Measurements from ENCODE around the gene PLK3.
A peak's percentile ranks its signal among the peaks of the same experiment; 100 is the strongest.

The PLK3 gene

GRCh38 chr1:44785501-44786137 lies 14.6 kb upstream of the PLK3 start:
- Histone ChIP-seq H2AFZ (ENCODE audit: low read length) (no peak overlapping the region), H4K20me1 (ENCODE audit: insufficient read depth, low read length) (no peaks in the 10 kb centered on the region), H3K9me2 (ENCODE audit: low read depth, low read length) (no peaks in the 10 kb centered on the region), H3K4me2 (ENCODE audit: low read length) (peak overlapping the region; percentile 74), H3K9me3 (ENCODE audit: low read length) (no peaks in the 10 kb centered on the region), H3K4me3 (ENCODE audit: low read depth, low read length, poor library complexity, severe bottlenecking) (peak overlapping the region; percentile 53), H3K9ac (ENCODE audit: low read length) (peak overlapping the region; percentile 69), H3K79me2 (ENCODE audit: insufficient read depth, low read length) (no peaks in the 10 kb centered on the region), H3K36me3 (ENCODE audit: insufficient read depth, low read length) (peaks cover 15% of the 10 kb centered on the region), H3K4me1 (ENCODE audit: insufficient read depth, low read length, severe bottlenecking) (peaks cover 37% of the 10 kb centered on the region), H3K27ac (ENCODE audit: low read depth, low read length, poor library complexity, severe bottlenecking) (no peak overlapping the region), H3F3A (ENCODE audit: insufficient read depth, low read length) (peaks cover 4% of the 10 kb centered on the region; the same call in 1 of the 2 replicates), H3K27me3 (ENCODE audit: insufficient read depth, low read length) (no peaks in the 10 kb centered on the region)
- TF ChIP-seq, protein P1, sequence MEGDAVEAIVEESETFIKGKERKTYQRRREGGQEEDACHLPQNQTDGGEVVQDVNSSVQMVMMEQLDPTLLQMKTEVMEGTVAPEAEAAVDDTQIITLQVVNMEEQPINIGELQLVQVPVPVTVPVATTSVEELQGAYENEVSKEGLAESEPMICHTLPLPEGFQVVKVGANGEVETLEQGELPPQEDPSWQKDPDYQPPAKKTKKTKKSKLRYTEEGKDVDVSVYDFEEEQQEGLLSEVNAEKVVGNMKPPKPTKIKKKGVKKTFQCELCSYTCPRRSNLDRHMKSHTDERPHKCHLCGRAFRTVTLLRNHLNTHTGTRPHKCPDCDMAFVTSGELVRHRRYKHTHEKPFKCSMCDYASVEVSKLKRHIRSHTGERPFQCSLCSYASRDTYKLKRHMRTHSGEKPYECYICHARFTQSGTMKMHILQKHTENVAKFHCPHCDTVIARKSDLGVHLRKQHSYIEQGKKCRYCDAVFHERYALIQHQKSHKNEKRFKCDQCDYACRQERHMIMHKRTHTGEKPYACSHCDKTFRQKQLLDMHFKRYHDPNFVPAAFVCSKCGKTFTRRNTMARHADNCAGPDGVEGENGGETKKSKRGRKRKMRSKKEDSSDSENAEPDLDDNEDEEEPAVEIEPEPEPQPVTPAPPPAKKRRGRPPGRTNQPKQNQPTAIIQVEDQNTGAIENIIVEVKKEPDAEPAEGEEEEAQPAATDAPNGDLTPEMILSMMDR (IDR thresholded peaks at IDR 0.05; ENCODE audit: low read length), result no peak
- no peak for TF ChIP-seq EZH2 (IDR thresholded peaks at IDR 0.05; ENCODE audit: borderline replicate concordance, low read length)

DNA sequence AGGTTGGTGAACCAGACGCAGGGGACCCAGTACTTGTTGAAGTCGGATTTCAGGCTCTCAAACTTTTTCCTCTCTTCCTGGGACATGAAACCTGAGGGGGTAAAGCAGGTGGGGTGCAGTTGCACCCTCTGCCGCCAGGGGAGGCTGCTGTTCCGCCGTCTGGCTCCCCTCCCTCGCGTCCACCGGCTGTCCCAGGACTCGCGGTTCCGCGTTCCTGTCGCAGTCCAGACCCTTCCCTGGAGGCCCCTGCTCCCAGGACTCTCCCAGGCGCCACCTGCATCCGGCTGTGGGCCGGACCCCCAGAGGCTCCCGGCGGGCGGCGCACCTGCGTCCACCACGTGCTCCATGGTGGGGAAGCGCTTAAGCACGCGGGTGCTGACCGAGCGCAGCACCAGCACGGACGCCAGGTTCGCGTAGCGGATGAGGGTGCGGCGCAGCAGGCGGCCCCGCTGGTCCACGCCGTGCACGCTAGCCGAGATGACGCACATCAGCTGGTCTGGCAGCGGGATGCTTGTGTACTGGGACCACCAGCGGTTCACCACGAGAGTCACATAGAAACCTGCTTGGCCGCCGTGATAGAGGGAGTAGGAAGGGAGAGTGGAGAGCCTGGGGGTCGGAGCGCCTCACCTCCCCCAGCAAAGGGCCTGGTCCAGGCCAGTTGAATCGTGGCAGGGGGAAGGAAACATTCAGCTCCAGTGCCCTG lies 13.9 kb upstream of the PLK3 start:
- Histone ChIP-seq H3K4me1 (ENCODE audit: insufficient read depth, low read length, severe bottlenecking) (peaks cover 37% of the 10 kb centered on the region), H3K27ac (ENCODE audit: low read depth, low read length, poor library complexity, severe bottlenecking) (no peak overlapping the region), H3K9ac (ENCODE audit: low read length) (peak overlapping the region; percentile 69), H3K9me2 (ENCODE audit: low read depth, low read length) (no peaks in the 10 kb centered on the region), H3K79me2 (ENCODE audit: insufficient read depth, low read length) (no peaks in the 10 kb centered on the region), H3F3A (ENCODE audit: insufficient read depth, low read length) (peaks cover 4% of the 10 kb centered on the region; the same call in 1 of the 2 replicates), H4K20me1 (ENCODE audit: insufficient read depth, low read length) (no peaks in the 10 kb centered on the region), H2AFZ (ENCODE audit: low read length) (peak overlapping the region; percentile 19; the same call in 1 of the 2 replicates), H3K27me3 (ENCODE audit: insufficient read depth, low read length) (no peaks in the 10 kb centered on the region), H3K36me3 (ENCODE audit: insufficient read depth, low read length) (peaks cover 8% of the 10 kb centered on the region), H3K4me3 (ENCODE audit: low read depth, low read length, poor library complexity, severe bottlenecking) (peak overlapping the region; percentile 53), H3K9me3 (ENCODE audit: low read length) (no peaks in the 10 kb centered on the region), H3K4me2 (ENCODE audit: low read length) (peak overlapping the region; percentile 74)
- TF ChIP-seq, protein P1 (IDR thresholded peaks at IDR 0.05; ENCODE audit: low read length), result peak; percentile 97
- TF ChIP-seq EZH2 (IDR thresholded peaks at IDR 0.05; ENCODE audit: borderline replicate concordance, low read length), result no peak

DNA sequence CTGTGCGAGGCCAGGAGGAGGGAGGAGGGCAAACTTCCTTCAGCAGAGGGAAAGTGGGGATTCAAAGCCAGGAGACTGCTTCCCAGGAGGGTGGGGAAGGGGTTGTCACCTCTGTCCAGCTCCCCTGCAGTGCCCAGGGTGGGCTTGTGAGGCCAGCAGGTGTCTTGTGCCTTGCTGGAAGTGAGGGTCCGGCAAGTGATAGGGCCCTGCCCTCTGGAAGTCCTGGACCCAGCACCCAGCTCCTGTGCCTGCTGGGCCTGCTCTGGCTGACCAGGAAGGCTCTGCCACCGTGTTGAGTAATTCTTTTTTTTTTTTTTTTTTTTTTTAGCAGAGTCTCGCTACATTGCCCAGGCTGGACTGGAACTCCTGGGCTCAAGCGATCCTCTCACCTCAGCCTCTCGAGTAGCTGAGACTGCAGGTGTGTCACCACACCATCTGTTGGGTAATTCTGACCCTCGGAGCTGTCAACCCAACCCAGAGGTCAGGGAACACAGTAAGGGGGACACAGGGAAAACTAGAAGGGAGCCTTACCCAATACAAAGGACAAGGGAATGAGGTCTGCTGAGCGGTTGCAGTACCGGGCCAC lies 13.2 kb upstream of the PLK3 start:
- H3K4me1 ChIP-seq (ENCODE audit: insufficient read depth, low read length, severe bottlenecking), result peaks cover 37% of the 10 kb centered on the region
- H3K9ac ChIP-seq (ENCODE audit: low read length), result peak overlapping the region; percentile 69; the same call in 1 of the 2 replicates
- H3K27ac ChIP-seq (ENCODE audit: low read depth, low read length, poor library complexity, severe bottlenecking), result no peak overlapping the region
- no peaks in the 10 kb centered on the region for H3K79me2 ChIP-seq (ENCODE audit: insufficient read depth, low read length)
- peak overlapping the region; percentile 53 for H3K4me3 ChIP-seq (ENCODE audit: low read depth, low read length, poor library complexity, severe bottlenecking)
- H3K9me3 ChIP-seq (ENCODE audit: low read length), result no peaks in the 10 kb centered on the region
- peak overlapping the region; percentile 74 for H3K4me2 ChIP-seq (ENCODE audit: low read length)
- 0 out of 2 replicates have a peak, but pooled peaks cover 3% of the 10 kb centered on the region for H3K36me3 ChIP-seq (ENCODE audit: insufficient read depth, low read length)
- H3F3A ChIP-seq (ENCODE audit: insufficient read depth, low read length), result peaks cover 4% of the 10 kb centered on the region; the same call in 1 of the 2 replicates
- H2AFZ ChIP-seq (ENCODE audit: low read length), result no peak overlapping the region; the same call in 1 of the 2 replicates
- H4K20me1 ChIP-seq (ENCODE audit: insufficient read depth, low read length), result no peaks in the 10 kb centered on the region
- TF ChIP-seq EZH2 (IDR thresholded peaks at IDR 0.05; ENCODE audit: borderline replicate concordance, low read length), result no peak
- TF ChIP-seq, protein P1 (IDR thresholded peaks at IDR 0.05; ENCODE audit: low read length), result no peak
- H3K27me3 ChIP-seq (ENCODE audit: insufficient read depth, low read length), result no peaks in the 10 kb centered on the region
- no peaks in the 10 kb centered on the region for H3K9me2 ChIP-seq (ENCODE audit: low read depth, low read length)
